ENCODE data around the gene MOGAT2. TPM values are rescaled to one million over a fixed set of nuclear protein-coding genes. Genes with fewer than 3 reads are reported as not detected.
A peak's percentile ranks its signal among the peaks of the same experiment; 100 is the strongest.

MOGAT2 gene
- total and polyA plus RNA-seq, 2 of the 13 experiments (the other 11 are each of a cell fraction or from before 2014, with no cell fraction given): 27.2 to 27.8 TPM

DNA sequence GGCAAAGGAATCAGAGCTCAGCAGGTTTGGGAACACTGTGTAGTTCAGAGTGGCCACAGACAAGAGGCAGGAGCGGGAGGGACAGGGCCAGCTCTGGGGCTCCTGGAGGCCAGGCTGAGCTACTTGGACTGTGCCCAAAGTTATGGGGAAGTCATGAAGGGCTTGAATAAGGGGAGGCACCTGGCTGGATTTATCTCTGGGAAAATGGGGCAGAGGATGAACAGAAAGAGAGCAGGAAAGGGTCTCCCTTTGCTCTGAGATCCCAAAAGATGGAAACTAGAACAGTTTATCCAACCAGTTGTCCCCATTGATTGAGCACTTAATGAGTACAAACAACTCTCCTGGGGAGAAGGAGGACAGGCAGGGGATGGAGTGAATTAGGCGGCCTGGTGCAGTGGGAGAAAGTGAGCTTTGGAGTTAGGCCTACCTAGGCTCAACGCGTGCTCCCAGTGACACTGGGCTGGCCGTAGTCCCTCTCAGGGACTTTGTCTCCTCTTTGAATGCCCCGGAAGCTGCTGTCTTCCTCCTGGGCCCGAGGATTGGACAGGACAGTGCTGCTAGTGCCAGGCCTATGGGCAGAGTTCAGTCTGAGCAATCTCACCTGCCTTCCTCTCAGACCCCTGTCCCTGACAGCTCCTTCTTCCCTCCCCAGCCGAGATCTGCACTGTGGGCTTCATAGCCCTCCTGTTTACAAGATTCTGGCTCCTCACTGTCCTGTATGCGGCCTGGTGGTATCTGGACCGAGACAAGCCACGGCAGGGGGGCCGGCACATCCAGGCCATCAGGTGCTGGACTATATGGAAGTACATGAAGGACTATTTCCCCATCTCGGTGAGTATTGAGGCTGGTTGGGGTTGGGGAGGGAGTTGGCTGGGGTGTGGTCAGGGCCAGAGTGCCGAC, 2.0 kb downstream of the MOGAT2 start (continued):
- TF ChIP-seq RFX5 (IDR thresholded peaks at IDR 0.05; ENCODE audit: low read depth, low read length) (no peak), ATRX (CRISPR knock-in tag; IDR thresholded peaks at IDR 0.05; ENCODE audit: borderline replicate concordance) (no peak), ZNF383 (CRISPR knock-in tag; IDR thresholded peaks at IDR 0.05; ENCODE audit: borderline replicate concordance) (0 out of 2 replicates have a peak, but pooled peaks have one; percentile 34), MEIS2 (CRISPR knock-in tag; IDR thresholded peaks at IDR 0.05) (peak; percentile 31; the same call in 1 of the 2 replicates), HOXD1 (CRISPR knock-in tag; IDR thresholded peaks at IDR 0.05) (no peak; the same call in 1 of the 2 replicates), GPN1 (CRISPR knock-in tag; IDR thresholded peaks at IDR 0.05; ENCODE audit: borderline replicate concordance) (no peak), MED8 (CRISPR knock-in tag; IDR thresholded peaks at IDR 0.05; ENCODE audit: insufficient replicate concordance) (no peak), ZNF773 (CRISPR knock-in tag; IDR thresholded peaks at IDR 0.05; ENCODE audit: borderline replicate concordance) (0 out of 2 replicates have a peak, but pooled peaks have one; percentile 54), NFATC3 (CRISPR knock-in tag; IDR thresholded peaks at IDR 0.05) (no peak), ZNF264 (CRISPR knock-in tag; IDR thresholded peaks at IDR 0.05) (peak; percentile 58; the same call in 1 of the 2 replicates), ELF4 (CRISPR knock-in tag; IDR thresholded peaks at IDR 0.05; ENCODE audit: borderline replicate concordance) (no peak), JARID2 (CRISPR knock-in tag; IDR thresholded peaks at IDR 0.05; ENCODE audit: insufficient replicate concordance) (no peak), GTF3A (CRISPR knock-in tag; conservative IDR thresholded peaks at IDR 0.05) (no peak)
- TF ChIP-seq, protein P1, sequence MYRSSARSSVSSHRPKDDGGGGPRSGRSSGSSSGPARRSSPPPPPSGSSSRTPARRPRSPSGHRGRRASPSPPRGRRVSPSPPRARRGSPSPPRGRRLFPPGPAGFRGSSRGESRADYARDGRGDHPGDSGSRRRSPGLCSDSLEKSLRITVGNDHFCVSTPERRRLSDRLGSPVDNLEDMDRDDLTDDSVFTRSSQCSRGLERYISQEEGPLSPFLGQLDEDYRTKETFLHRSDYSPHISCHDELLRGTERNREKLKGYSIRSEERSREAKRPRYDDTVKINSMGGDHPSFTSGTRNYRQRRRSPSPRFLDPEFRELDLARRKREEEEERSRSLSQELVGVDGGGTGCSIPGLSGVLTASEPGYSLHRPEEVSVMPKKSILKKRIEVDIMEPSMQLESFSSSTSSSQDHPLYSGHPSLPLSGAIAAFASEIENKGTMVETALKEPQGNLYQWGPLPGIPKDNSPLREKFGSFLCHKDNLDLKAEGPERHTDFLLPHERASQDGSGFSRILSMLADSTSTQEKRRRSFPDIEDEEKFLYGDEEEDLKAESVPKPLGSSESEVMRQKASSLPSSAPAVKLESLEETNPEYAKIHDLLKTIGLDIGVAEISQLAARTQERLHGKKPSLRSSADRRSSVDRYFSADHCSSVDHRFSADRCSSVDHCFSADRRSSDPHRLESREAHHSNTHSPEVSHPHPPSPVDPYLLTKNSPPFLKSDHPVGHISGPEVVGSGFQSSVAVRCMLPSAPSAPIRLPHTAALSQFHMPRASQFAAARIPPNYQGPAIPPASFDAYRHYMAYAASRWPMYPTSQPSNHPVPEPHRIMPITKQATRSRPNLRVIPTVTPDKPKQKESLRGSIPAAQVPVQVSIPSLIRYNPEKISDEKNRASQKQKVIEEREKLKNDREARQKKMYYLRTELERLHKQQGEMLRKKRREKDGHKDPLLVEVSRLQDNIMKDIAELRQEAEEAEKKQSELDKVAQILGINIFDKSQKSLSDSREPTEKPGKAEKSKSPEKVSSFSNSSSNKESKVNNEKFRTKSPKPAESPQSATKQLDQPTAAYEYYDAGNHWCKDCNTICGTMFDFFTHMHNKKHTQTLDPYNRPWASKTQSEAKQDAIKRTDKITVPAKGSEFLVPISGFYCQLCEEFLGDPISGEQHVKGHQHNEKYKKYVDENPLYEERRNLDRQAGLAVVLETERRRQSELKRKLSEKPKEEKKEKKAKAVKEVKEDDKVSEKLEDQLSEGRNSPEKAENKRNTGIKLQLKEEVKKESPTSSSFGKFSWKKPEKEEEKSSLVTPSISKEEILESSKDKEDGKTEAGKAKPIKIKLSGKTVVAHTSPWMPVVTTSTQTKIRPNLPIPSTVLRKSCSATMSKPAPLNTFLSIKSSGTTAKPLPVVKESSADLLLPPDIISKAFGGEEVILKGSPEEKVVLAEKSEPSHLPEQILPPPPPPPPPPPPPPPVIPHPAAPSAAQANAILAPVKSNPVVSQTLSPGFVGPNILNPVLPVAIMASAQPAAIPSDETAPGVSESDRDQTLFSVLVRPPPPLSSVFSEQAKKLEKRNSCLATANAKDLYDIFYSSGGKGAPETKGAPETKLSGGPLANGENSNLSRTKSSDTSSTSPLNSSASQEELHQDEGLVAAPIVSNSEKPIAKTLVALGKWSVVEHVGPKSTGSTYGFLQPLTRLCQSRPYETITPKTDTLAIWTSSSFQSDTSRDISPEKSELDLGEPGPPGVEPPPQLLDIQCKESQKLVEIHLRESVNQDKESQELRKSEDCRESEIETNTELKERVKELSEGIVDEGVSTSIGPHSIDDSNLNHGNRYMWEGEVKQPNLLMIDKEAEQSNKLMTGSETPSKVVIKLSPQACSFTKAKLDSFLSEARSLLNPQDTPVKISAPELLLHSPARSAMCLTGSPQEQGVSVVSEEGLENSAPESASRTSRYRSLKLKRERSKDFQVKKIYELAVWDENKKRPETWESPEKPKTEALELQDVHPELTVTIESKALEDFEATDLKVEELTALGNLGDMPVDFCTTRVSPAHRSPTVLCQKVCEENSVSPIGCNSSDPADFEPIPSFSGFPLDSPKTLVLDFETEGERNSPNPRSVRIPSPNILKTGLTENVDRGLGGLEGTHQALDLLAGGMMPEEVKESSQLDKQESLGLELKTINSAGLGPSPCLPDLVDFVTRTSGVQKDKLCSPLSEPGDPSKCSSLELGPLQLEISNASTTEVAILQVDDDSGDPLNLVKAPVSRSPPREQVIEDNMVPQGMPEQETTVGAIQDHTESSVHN (CRISPR knock-in tag; IDR thresholded peaks at IDR 0.05): 0 out of 2 replicates have a peak, but pooled peaks have one; percentile 10
- TF ChIP-seq, protein P2, sequence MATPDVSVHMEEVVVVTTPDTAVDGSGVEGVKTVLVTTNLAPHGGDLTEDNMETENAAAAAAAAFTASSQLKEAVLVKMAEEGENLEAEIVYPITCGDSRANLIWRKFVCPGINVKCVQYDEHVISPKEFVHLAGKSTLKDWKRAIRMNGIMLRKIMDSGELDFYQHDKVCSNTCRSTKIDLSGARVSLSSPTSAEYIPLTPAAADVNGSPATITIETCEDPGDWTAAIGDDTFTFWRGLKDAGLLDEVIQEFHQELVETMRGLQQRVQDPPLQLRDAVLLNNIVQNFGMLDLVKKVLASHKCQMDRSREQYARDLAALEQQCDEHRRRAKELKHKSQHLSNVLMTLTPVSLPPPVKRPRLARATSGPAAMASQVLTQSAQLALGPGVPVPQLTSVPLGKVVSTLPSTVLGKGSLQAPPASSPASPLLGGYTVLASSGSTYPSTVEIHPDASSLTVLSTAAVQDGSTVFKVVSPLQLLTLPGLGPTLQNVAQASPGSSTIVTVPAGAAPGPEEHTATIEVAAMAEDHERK (CRISPR knock-in tag; IDR thresholded peaks at IDR 0.05; ENCODE audit: low read depth): no peak
